GM18498 (cell line): ENCODE results near the gene TTLL11.

Experiments used
- ATAC-seq: cut with Tn5 transposase; IDR thresholded peaks from one replicate; pipeline ENCODE4 v1.9.1; 2021; ENCODE audit warnings: mild to moderate bottlenecking, moderate library complexity; ENCODE audit not compliant: unreplicated experiment

The TTLL11 gene

DNA sequence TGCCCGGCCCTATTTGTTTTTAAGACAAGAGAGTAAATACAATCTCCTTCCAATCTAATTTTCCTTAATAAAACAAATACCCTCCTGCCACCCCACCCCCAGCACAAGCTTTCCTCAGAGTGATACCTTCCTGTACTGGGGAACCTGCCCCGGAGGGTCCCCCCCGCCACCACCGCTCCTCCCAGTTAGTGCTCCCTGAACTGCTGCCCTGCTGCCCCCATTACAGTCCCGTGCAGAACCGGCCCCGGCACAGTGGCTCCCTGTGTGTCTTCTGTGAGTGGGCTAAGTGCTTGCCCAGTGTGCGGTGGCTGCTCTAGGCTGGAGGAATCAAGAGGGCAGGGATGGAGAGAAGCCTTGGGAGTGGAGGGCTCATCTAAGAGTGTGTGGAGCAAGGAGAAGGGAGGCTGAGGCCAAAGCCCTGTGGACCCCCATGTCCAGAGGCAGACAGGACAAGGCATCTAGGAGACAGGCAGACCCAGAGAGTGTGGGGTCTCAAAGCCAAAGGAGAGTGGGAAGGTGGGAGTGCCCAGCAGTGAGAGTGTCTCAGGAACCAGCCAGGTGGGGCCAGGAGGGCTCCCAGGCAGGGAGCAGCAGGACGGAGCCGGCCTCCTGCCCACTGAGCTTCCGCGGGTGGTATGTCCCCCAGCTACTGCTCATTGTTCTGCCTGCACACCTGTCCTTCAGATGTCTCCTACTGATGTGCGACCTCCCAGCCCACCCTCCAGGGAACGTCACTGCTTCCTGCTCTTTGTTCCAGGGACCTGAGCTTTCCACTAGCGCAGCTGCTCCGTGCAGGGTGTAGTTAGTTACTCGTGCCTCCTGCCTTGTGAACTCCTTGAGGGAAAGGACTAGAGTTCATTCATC lies 312.7 kb downstream of the TTLL11 start:
- ATAC-seq = no peak

DNA sequence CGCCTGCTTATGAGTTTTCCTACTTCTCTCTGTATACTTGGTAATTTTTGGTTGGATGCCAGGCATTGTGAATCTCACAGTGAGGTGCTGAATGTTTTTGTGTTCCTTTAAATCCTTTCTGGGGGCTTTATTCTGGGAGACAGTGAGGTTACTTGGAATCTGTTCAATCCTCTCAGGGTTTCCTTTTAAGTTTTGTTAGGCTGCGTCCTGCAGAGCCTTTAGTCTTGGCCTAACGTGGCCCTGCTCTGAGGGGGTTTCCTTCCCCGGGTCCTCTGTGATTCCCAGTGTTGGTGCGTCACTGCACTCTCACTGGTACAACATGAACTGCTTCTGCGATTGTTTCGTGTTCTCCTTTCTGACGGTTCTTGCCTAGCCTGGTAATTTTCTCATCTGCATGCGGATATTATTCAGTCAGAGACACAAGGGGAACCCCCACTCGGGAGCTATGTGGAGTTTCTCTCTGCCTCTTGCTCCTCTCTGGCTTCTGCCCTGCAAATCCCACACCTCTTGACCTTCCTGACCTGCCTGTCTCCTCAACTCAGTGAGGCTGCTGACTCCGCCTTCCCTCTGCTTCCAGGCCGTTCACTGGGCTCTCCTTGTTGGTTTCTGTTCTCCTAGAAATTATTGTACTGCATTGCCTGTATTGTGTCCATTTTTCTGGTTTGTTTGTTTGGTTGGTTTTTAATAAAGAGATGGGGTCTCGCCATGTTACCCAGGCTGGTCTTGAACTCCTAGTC lies 313.6 kb downstream of the TTLL11 start:
- ATAC-seq = no peak

DNA sequence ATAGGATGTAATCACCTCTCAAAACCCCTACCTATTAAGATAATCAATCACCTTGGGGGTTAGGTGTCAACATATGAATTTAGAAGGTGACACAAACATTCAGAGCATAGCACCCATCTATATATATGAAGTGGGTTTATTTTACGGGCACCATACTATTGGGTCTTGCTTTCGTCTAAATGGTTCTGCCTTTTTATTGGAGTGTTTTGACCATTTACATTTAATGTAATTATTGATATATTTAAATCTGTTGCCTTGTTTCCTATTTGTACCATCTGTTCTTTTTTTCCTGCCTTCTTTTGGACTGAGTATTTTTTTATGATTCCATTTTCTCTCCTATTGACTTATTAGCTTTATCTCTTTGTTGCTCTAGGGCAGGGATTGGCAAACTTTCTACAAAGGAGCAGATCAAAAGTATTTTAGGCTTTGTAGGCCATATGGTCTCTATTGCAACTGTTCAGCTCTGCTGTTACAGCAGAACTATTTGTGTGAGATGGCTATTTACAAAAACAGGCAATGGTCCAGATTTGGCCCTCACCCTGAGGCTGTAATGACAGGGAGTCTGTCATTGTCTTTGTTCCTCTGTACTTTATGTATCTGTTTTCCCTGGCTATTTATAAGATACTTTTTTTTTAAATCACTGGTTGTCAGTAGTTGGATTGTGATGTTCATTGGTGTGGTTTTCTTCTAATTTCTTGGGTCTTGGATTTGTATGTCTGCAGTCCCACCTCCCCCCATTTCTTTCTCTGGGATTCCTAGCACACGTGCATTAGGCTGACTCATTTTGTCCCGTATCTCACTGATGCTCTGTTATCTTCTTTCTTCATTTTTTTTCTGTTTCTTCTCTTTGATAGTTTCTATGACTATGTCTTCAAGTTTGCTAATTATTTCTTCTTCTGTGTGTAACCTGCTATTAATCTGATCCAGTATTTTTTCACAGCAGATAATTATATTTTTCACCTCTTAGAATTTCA lies 314.6 kb downstream of the TTLL11 start:
- ATAC-seq = no peak

DNA sequence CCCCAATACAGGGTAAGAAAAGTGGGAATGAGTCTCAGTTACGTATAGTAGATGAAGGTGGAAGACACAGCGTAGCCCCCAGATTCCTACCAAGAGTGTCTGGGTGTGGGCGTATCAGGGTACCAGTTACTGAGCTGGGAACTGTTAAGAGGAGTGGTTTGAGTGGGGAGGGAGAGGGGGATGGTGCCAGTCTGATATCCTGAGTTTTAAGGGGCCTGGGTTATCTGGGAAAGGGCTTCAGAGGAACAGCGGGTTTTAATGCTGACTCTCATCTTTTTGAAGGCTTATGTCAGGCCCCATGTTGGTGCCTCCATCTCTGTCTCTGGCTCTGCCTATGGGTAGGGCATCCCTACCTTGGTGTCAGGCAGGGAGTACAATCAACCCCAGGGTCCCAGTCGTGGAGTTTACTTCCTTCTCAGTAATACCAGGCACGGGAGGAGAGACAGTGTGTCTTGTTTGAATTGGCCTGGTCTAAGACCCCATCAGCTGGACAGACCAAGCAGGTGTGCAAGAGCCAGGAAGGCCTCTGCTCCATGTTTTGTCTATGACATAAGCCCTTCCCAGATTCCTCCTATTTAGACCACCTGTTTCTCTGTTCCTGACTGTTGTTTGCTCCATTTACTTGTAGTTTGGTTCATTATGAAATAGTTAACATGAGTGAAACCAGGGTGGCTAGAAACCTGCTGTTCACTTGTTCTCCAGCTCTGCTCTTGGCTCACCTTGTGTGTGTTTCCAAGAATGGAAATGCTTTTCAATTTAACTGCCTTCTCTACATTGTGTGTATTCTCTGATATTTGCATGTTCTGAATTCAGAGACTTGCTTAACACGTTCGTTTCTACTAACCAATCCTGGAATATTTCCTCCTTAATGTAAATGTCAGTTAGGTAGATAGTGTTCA lies 316.1 kb downstream of the TTLL11 start:
- ATAC-seq = no peak

DNA sequence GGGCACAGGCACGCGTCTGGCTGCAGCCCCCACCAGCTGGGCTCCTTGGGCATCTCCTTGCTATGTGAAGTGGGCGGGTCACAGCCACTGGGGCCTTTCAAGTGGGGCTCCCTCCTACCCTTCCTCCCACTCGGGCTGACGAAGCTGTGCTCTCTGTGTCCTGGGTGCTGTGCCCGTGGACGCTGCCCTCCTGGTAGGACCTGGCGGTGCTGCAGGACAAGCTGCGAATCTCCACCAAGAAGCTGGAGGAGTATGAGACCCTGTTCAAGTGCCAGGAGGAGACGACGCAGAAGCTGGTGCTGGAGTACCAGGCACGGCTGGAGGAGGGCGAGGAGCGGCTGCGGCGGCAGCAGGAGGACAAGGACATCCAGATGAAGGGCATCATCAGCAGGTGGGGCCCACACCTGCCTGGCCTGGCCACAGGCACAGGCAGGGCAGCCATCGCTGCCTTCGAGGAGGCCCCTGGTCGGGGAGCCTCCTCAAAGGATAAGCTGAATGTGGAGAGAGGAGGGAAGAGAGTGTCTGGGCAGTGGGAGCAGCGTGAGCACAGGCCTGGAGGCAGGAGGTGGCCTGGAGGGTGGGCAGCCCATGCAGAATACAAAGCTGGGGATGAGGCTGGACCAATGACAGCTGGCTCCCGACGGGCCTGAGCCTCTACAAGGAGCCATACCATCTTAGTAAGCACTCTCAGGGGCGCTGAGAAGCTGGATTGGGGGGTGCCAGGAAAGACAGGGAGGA lies 316.9 kb downstream of the TTLL11 start:
- no peak for ATAC-seq

DNA sequence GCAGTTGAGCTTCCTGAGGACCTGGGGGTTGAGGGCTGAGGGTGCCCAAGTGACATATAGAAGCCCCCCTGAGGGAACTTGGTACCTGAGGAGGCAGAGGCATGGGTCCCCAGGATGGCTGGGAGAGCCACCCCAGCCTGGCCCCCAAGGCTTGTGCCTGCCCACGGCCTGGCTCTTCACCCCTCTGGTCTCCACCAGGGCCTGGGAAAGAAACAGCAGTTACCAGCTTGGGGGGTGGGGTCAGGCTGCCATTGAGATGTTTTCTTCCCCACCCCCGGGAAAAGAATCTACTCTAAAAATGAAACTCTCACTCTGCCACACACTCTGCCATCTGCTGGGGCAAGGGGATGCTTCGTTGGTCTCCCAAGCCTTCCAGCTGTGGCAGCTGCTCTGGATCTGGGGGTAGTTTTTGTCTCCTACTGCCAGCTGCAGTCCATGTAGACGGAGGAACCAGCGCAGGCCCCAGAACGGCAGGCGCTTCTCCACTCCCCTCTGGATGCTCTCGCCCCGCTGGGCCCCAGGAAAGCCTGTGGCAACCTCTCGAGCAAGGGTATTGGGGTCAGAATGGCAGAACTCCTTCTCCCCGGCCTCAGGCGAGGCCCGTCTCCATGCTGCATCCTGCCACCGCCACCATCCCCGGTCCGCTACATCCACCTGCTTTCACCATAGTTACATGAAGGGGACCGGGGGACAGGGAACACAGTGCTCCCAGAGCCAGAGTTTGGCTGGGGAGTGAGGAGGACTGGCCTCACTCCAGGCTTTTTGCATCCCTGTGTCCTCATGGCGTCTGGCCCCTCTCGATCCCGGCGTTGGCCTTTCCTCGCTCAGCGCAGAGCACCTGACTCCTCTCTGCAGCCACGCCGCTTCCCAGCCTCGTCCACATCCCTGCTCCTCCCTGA lies 318.1 kb downstream of the TTLL11 start:
- no peak for ATAC-seq

DNA sequence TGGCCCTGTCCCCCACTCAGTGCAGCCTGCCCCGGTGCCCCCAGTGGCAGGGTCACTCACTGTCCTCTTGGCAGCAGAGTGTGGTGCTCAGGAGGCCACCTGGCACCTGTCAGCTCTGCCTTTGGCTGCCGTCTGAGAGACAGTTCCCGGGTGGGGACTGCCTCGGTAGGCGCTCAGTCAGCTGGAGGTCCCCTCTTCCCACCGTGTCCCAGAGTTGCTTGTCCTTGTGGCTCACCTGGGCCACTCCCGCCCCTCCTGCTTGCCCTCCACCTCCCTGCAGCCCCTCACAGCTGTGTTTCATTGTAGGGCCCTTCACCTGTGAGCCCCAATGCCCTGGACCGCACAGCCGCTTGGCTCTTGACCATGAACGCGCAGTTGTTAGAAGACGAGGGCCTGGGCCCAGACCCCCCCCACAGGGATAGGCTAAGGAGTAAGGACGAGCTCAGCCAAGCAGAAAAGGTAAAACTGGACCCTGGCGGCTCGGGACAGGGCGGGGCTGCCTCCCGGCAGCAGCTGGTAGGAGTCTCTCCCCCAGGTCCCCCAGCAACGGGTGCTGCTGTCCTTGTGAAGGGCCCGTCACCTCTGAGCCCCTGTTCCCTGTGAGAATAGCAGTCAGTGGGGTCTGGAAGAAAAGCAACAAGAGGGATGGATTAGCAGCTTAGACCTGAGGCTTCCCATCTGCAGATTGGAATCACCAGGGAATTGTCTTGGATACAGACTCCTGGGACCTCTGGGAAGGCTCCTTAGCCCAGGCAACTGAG lies 319.0 kb downstream of the TTLL11 start:
- no peak for ATAC-seq

DNA sequence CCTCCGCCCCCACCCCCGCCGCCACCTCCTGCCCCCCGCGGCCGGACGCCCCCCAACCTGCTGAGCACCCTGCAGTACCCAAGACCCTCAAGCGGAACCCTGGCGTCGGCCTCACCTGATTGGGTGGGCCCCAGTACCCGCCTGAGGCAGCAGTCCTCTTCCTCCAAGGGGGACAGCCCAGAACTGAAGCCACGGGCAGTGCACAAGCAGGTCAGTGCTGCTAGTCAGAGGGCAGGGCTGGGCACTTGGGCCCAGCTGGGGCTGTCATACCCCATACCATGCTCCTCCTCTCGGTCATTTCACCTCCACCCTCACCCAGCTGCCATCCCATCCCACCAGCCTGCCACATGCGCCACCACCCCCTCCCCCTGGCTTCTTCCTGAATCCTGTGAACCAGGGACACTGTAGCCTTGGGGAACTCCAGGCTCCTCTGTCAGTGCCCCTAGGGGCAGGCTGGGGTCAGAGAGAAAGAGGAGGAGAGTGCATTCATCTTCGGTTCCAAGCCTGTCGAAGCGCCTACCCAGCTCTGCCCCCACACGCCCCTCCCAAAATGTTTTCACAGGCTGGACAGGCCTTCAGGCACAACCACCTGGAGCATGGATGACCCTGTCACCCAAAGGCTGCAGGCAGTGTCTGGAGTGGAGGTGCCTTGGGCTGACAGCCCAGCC lies 319.7 kb downstream of the TTLL11 start:
- no peak for ATAC-seq

DNA sequence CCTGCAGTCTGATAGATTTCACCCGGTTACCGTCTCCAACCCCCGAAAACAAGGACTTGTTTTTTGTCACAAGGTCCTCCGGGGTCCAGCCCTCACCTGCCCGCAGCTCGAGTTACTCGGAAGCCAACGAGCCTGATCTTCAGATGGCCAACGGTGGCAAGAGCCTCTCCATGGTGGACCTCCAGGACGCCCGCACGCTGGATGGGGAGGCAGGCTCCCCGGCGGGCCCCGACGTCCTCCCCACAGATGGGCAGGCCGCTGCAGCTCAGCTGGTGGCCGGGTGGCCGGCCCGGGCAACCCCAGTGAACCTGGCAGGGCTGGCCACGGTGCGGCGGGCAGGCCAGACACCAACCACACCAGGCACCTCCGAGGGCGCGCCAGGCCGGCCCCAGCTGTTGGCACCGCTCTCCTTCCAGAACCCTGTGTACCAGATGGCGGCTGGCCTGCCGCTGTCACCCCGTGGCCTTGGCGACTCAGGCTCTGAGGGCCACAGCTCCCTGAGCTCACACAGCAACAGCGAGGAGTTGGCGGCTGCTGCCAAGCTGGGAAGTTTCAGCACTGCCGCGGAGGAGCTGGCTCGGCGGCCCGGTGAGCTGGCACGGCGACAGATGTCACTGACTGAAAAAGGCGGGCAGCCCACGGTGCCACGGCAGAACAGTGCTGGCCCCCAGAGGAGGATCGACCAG lies 320.4 kb downstream of the TTLL11 start:
- ATAC-seq = no peak
